Lower leg skin (tissue), 4 donors: ENCODE measurements around the gene DPY19L3. TPM values are rescaled to one million over a fixed set of nuclear protein-coding genes. Genes with fewer than 3 reads are reported as not detected.
"Not testable (repeated sequence)": the region's sequence is repeated elsewhere in the genome, so short reads cannot be mapped to it uniquely, and the experiment has no call there.

ENCODE experiments used
- DNase-seq, 2 donors: peaks; one replicate each; pipeline ENCODE4 v3.0.0-alpha.2; 2019; ENCODE audit warnings: low spot score in 2 of 2
- H3K4me3 ChIP-seq: fragments of 200-600 bp; sonication (generic); 2 replicates; pipeline ENCODE4 v1.5.1; 2017; ENCODE audit warnings: mild to moderate bottlenecking, low read depth; ENCODE audit not compliant: poor library complexity, severe bottlenecking
- POLR2A ChIP-seq, 2 donors: fragments of 450-650 bp; IDR thresholded peaks; one replicate each; pipeline ENCODE4 v1.6.1; 2016 to 2017; ENCODE audit warnings: antibody characterized with exemption in 2 of 2, mild to moderate bottlenecking in 1 of 2, moderate library complexity in 1 of 2
- WGBS, 2 donors: methylation state at CpG; one replicate each; pipeline ENCODE4 v1.1.5; 2018; 5-methylcytosine and 5-hydroxymethylcytosine counted together
- intact Hi-C: fragments of 100-400 bp; cut with DNase I; formaldehyde crosslinking; loops from one replicate; pipeline ENCODE4 v1.15.0; 2023; ENCODE audit warnings: low total_unique reads
- total RNA-seq, 4 donors: library from RNA; depleted of rRNA; stranded (reverse); fragments of >200 nt; gene quantifications; one replicate each; pipeline ENCODE4 v1.1.0, GENCODE V29; 2016
- TF ChIP-seq, protein P1 (sequence below), 3 donors: fragments of 450-650 bp; IDR thresholded peaks; one replicate each; pipeline ENCODE4 v1.5.1; 2016; ENCODE audit warnings: antibody characterized with exemption in 3 of 3, mild to moderate bottlenecking in 3 of 3, moderate library complexity in 2 of 3

The DPY19L3 gene
- total RNA-seq, 4 donors from 2014 or later, result 11.3 to 20.2 (median 13.6) TPM

- H3K4me3 ChIP-seq, result no peak overlapping the region
- no peak for DNase-seq
- intact Hi-C loops, result no loop called here
- TF ChIP-seq, protein P1, sequence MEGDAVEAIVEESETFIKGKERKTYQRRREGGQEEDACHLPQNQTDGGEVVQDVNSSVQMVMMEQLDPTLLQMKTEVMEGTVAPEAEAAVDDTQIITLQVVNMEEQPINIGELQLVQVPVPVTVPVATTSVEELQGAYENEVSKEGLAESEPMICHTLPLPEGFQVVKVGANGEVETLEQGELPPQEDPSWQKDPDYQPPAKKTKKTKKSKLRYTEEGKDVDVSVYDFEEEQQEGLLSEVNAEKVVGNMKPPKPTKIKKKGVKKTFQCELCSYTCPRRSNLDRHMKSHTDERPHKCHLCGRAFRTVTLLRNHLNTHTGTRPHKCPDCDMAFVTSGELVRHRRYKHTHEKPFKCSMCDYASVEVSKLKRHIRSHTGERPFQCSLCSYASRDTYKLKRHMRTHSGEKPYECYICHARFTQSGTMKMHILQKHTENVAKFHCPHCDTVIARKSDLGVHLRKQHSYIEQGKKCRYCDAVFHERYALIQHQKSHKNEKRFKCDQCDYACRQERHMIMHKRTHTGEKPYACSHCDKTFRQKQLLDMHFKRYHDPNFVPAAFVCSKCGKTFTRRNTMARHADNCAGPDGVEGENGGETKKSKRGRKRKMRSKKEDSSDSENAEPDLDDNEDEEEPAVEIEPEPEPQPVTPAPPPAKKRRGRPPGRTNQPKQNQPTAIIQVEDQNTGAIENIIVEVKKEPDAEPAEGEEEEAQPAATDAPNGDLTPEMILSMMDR (IDR thresholded peaks at IDR 0.05), result no peak
- TF ChIP-seq POLR2A (IDR thresholded peaks at IDR 0.05), result no peak
- WGBS, 2 donors, result 67 to 73% methylated on average over 3 of the region's 3 CpGs
Measured at GRCh38 chr19:32422435-32422834, 16.9 kb downstream of the DPY19L3 start.

DNA sequence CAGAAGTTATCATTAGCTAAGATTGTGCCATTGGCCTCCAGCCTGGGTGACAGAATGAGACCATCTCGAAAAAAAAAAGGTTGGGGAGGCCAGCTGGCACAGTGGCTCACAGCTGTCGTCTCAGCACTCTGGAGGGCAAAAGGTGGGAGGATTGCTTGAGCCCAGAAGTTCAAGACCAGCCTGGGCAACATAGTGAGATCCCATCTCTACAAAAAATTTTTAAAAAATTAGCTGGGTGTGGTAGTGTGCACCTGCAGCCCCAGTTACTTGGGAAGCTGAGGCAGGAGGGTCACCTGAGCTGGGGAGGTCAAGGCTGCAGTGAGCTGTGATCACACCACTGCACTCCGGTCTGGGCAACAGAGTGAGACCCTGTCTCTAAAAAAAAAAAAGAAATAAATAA lies 18.4 kb downstream of the DPY19L3 start:
- intact Hi-C loops, DNase-seq, H3K4me3 ChIP-seq: not testable (repeated sequence)
- 77 to 81% methylated on average over 3 of the region's 3 CpGs for WGBS, 2 donors

- no peak overlapping the region for H3K4me3 ChIP-seq
- intact Hi-C loops, result loop anchor here (5.0 kb wide), 1 partner anchor 445 kb away; no protein-coding TSS in a partner anchor
- TF ChIP-seq, protein P1 (IDR thresholded peaks at IDR 0.05), result no peak
- TF ChIP-seq POLR2A (IDR thresholded peaks at IDR 0.05), result no peak
- WGBS, 2 donors, result 83 to 89% methylated on average over 3 of the region's 3 CpGs
- DNase-seq, result no peak
Measured at GRCh38 chr19:32427536-32427935, 22.0 kb downstream of the DPY19L3 start.

- 94 to 97% methylated on average over 6 of the region's 6 CpGs for WGBS, 2 donors
- TF ChIP-seq POLR2A (IDR thresholded peaks at IDR 0.05), result no peak
- TF ChIP-seq, protein P1 (IDR thresholded peaks at IDR 0.05), result no peak
- no peak overlapping the region for H3K4me3 ChIP-seq
- intact Hi-C loops, result no loop called here
- DNase-seq, result no peak
Measured at GRCh38 chr19:32436692-32437091, 31.1 kb downstream of the DPY19L3 start.

GRCh38 chr19:32437096-32437495 lies 31.5 kb downstream of the DPY19L3 start:
- WGBS, 2 donors, result 87 to 97% methylated on average over 1 of the region's 1 CpG
- intact Hi-C loops, result no loop called here
- no peak for TF ChIP-seq POLR2A (IDR thresholded peaks at IDR 0.05)
- TF ChIP-seq, protein P1 (IDR thresholded peaks at IDR 0.05), result no peak
- H3K4me3 ChIP-seq, result no peak overlapping the region
- no peak for DNase-seq

- DNase-seq, result no peak
- intact Hi-C loops, result no loop called here
- WGBS, 2 donors, result 95 to 97% methylated on average over 2 of the region's 2 CpGs
- TF ChIP-seq, protein P1 (IDR thresholded peaks at IDR 0.05), result no peak
- TF ChIP-seq POLR2A (IDR thresholded peaks at IDR 0.05), result no peak
- H3K4me3 ChIP-seq, result no peak overlapping the region
Measured at GRCh38 chr19:32438751-32439150, 33.2 kb downstream of the DPY19L3 start.
